Mucosa of stomach (tissue), 1 donor: Measurements from ENCODE around the gene NACC1.
A peak's percentile ranks its signal among the peaks of the same experiment; 100 is the strongest.

Experiments
- H3K27me3 ChIP-seq: one replicate; pipeline ENCODE4 v1.7.0; 2013; ENCODE audit warnings: mild to moderate bottlenecking, low read length; ENCODE audit not compliant: control insufficient read depth, insufficient read depth
- H3K36me3 ChIP-seq: one replicate; pipeline ENCODE4 v1.7.0; 2013; ENCODE audit warnings: low read length; ENCODE audit not compliant: control insufficient read depth, insufficient read depth
- H3K4me1 ChIP-seq: one replicate; pipeline ENCODE4 v1.7.0; 2013; ENCODE audit warnings: mild to moderate bottlenecking, low read length; ENCODE audit not compliant: control insufficient read depth, insufficient read depth
- H3K4me3 ChIP-seq: one replicate; pipeline ENCODE4 v1.7.0; 2013; ENCODE audit warnings: low read length
- H3K9ac ChIP-seq: one replicate; pipeline ENCODE4 v1.7.0; 2013; ENCODE audit warnings: mild to moderate bottlenecking, low read length, moderate library complexity
- H3K9me3 ChIP-seq: one replicate; pipeline ENCODE4 v1.7.0; 2013; ENCODE audit warnings: mild to moderate bottlenecking, low read length, moderate library complexity; ENCODE audit not compliant: control insufficient read depth
- donor health status: Pancreatic carcinoma.

NACC1 gene

DNA sequence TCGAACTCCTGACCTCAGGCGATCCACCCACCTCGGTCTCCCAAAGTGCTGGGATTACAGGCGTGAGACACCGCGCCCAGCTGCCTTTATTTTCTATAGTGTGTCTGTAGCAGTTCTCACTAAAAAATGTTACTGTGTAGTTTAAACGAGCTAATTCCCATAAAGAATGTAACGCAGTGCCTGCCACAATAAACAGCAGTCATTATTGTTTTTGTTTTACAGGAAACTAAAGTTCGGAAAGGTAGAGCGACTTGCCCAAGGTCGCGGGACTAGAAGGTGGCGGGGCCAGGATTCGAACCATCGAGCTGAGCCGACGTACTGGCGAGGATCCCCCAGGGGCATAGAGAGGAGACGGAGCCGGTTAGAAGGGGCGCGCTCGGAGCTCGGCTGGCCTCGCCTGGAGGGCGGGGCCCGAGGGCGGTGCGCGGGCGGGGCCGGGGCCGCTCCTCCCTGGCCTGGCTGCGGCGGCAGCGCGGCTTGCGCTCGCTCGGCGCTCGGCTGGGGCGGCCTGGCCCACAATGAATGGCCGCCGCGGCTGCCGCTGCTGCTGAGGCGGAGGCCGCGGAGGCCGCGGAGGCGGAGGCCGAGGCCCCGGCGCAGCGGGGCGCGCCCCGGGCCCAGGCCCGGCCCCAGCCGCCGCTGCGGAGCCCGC lies at the start of gene NACC1:
NACC1 (plus strand) TSS at position 493 of the 652 bp plus-strand sequence. CDS start 16,944 bp downstream, outside the sequence.
- no peaks in the 10 kb centered on the region for H3K27me3 ChIP-seq
- H3K36me3 ChIP-seq: no peaks in the 10 kb centered on the region
- H3K9ac ChIP-seq: peak within 1 kb of the TSS; percentile 75
- H3K4me3 ChIP-seq: peak within 1 kb of the TSS; percentile 21
- H3K9me3 ChIP-seq: no peaks in the 10 kb centered on the region
- peaks cover 29% of the 10 kb centered on the region for H3K4me1 ChIP-seq

- H3K9me3 ChIP-seq: no peaks in the 10 kb centered on the region
- H3K36me3 ChIP-seq: peaks cover 17% of the 10 kb centered on the region
- no peaks in the 10 kb centered on the region for H3K27me3 ChIP-seq
- peaks cover 35% of the 10 kb centered on the region for H3K4me1 ChIP-seq
- no peak overlapping the region for H3K4me3 ChIP-seq
- no peak overlapping the region for H3K9ac ChIP-seq
Observed at GRCh38 chr19:13069415-13070359, 48.4 kb upstream of the NACC1 start.

GRCh38 chr19:13070425-13071140 lies 47.5 kb upstream of the NACC1 start:
- H3K9ac ChIP-seq: no peak overlapping the region
- H3K27me3 ChIP-seq: no peaks in the 10 kb centered on the region
- no peak overlapping the region for H3K4me3 ChIP-seq
- no peaks in the 10 kb centered on the region for H3K9me3 ChIP-seq
- H3K36me3 ChIP-seq: peaks cover 17% of the 10 kb centered on the region
- H3K4me1 ChIP-seq: peaks cover 35% of the 10 kb centered on the region

DNA sequence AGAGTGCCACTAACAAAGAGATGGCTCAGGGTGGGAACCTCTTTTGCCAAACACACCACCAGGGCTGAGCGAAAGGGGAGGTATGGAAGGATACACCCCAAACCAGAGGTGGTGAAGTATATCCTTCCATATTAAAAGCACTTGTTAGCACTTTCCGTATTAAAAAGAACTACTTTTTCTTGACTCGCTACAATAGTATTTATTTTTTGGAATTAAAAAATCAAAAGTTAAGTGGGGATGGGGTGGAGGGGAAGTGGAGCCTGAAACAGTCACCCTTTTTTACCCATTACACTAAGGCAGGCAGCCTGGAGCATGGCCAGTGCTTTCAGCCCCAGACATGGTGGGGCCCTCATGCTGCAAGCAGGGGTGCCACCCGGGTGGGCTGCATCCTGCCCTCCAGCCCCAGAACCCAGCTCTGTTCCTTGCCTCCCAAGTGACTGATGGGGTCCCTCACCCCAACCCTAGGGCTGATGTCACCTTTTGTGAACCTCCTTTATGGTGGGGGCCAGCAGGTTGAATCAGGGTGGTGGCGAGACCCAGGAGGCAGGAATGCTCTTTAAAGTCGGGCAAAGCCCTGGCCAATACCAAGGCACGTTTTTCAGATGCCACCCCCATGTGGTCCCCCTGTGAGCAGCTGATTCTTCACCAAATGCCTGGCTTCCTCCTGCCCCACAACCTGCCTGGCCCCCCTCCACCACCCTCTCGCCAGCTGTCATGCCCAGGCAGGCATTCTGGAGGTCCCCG lies 46.4 kb upstream of the NACC1 start:
- peaks cover 17% of the 10 kb centered on the region for H3K36me3 ChIP-seq
- H3K27me3 ChIP-seq: no peaks in the 10 kb centered on the region
- H3K9ac ChIP-seq: no peak overlapping the region
- no peaks in the 10 kb centered on the region for H3K9me3 ChIP-seq
- H3K4me1 ChIP-seq: peaks cover 38% of the 10 kb centered on the region
- H3K4me3 ChIP-seq: no peak overlapping the region

DNA sequence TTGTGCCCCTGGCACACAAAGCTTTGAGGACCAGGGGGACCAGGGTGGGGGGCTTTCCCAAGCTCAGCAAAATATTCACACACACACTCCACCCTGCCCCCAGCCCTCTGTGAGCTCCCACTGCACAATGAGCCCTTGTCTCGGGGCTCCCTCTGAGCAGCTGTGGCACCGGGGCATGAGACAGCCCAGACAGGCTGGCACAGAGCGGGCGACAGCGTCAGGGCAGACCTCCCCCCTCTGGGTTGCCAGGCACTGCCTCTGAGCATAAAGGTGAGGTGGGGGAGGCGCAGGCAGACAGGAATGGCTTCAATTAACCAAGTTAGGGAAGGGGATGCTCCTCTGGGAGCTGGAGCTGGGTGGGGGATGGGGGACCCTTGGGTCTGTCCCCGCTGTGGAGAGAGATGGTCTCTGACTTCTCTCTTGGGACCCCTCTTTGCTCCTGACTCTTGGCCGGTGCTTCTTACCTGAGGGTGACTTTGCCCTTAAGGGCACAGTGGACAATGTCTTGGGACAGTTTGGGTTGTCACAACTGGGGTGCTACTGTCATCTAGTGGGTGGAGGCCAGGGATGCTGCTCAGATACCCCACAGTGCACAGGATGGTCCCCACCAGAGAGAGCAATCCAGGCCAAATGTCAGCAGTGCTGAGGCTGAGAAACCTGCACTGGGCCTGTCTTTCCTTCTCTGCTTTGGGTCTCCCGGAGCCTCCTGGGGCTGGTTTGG lies 45.7 kb upstream of the NACC1 start:
- Histone ChIP-seq H3K4me1 (peaks cover 38% of the 10 kb centered on the region), H3K27me3 (no peaks in the 10 kb centered on the region), H3K4me3 (no peak overlapping the region), H3K36me3 (peaks cover 17% of the 10 kb centered on the region), H3K9ac (no peak overlapping the region), H3K9me3 (no peaks in the 10 kb centered on the region)

DNA sequence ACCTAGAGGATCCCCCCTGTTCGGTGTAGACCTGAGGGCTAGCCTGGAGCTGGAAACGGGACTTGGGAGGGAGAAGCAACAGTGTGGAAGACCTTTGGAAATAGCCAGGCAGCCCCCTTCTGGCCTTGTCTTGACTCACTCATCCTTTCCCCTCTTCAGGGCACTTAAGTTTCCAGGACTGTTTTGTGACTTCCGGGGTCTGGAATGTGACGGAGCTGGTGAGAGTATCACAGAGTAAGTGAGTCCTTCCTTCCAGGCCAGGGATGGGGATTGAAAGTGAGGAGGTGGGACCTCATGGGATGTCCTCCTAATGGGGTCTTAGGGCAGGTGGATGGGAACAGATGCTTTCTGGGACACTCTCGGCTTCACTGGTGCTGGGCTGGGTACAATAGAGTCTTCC lies 44.8 kb upstream of the NACC1 start:
- Histone ChIP-seq H3K36me3 (peaks cover 17% of the 10 kb centered on the region), H3K4me1 (peaks cover 44% of the 10 kb centered on the region), H3K9me3 (no peaks in the 10 kb centered on the region), H3K4me3 (no peak overlapping the region), H3K9ac (no peak overlapping the region), H3K27me3 (no peaks in the 10 kb centered on the region)

GRCh38 chr19:13074378-13074777 lies 43.7 kb upstream of the NACC1 start:
- no peaks in the 10 kb centered on the region for H3K9me3 ChIP-seq
- peaks cover 20% of the 10 kb centered on the region for H3K36me3 ChIP-seq
- H3K27me3 ChIP-seq: no peaks in the 10 kb centered on the region
- H3K4me1 ChIP-seq: peaks cover 44% of the 10 kb centered on the region
- H3K9ac ChIP-seq: no peak overlapping the region
- no peak overlapping the region for H3K4me3 ChIP-seq

GRCh38 chr19:13076320-13076719 lies 41.7 kb upstream of the NACC1 start:
- no peak overlapping the region for H3K4me3 ChIP-seq
- no peaks in the 10 kb centered on the region for H3K9me3 ChIP-seq
- peaks cover 46% of the 10 kb centered on the region for H3K4me1 ChIP-seq
- no peak overlapping the region for H3K9ac ChIP-seq
- no peaks in the 10 kb centered on the region for H3K27me3 ChIP-seq
- H3K36me3 ChIP-seq: peaks cover 20% of the 10 kb centered on the region

DNA sequence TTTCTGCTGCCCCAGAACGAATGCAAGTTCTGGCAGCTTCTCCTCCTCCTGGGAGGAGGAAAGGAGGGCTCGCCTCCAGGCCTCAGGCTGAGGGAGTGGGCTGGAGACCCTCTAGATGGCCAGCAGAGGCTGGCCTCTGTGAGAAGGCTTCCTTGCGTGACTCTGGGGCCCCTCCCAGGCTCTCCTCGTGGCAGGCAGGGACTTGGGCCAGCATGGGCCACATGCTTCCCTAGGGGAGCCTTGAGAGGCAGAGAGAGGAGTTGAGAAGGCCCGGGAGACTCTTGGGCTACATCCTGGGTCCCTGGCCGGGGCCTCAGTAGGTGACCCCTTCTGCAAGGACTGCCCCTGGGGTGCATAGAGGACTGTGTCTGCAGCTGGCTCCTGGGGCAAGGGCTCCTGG lies 41.3 kb upstream of the NACC1 start:
- Histone ChIP-seq H3K9ac (no peak overlapping the region), H3K4me1 (peaks cover 49% of the 10 kb centered on the region), H3K4me3 (no peak overlapping the region), H3K36me3 (peaks cover 20% of the 10 kb centered on the region), H3K27me3 (no peaks in the 10 kb centered on the region), H3K9me3 (no peaks in the 10 kb centered on the region)

GRCh38 chr19:13077240-13077639 lies 40.8 kb upstream of the NACC1 start:
- Histone ChIP-seq H3K4me3 (no peak overlapping the region), H3K4me1 (peaks cover 54% of the 10 kb centered on the region), H3K9me3 (no peaks in the 10 kb centered on the region), H3K27me3 (no peaks in the 10 kb centered on the region), H3K36me3 (peaks cover 20% of the 10 kb centered on the region), H3K9ac (no peak overlapping the region)

DNA sequence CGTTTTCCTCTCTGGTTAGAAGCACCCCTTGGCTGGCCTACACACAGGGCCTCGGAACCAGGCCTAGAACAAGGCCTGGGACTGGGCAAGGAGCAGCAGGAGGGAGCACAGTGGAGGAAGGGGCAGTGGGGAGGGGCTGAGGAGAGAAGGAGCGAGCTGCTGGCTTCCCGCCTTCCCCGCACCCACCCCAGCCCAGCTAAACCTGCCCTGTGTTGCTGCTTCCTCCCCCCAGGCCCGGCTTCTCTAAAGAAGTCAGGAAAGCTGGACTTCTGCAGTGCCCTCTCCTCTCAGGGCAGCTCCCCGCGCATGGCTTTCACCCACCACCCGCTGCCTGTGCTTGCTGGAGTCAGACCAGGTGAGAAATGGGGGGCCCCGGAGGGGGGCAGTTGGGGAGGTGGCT lies 39.7 kb upstream of the NACC1 start:
- H3K4me3 ChIP-seq: no peak overlapping the region
- peaks cover 65% of the 10 kb centered on the region for H3K4me1 ChIP-seq
- H3K9ac ChIP-seq: peak overlapping the region; percentile 47
- H3K27me3 ChIP-seq: no peaks in the 10 kb centered on the region
- no peaks in the 10 kb centered on the region for H3K9me3 ChIP-seq
- peaks cover 13% of the 10 kb centered on the region for H3K36me3 ChIP-seq
